ENCODE data around the gene MAST4. TPM values are rescaled to one million over a fixed set of nuclear protein-coding genes. Genes with fewer than 3 reads are reported as not detected.

Gene MAST4
- total RNA-seq, 4 donors from 2014 or later = 16.2 to 32.8 (median 25.0) TPM

GRCh38 chr5:66738136-66738535, 141.9 kb downstream of the MAST4 start:
- no peak overlapping the region for H3K4me3 ChIP-seq
- TF ChIP-seq, protein P1, sequence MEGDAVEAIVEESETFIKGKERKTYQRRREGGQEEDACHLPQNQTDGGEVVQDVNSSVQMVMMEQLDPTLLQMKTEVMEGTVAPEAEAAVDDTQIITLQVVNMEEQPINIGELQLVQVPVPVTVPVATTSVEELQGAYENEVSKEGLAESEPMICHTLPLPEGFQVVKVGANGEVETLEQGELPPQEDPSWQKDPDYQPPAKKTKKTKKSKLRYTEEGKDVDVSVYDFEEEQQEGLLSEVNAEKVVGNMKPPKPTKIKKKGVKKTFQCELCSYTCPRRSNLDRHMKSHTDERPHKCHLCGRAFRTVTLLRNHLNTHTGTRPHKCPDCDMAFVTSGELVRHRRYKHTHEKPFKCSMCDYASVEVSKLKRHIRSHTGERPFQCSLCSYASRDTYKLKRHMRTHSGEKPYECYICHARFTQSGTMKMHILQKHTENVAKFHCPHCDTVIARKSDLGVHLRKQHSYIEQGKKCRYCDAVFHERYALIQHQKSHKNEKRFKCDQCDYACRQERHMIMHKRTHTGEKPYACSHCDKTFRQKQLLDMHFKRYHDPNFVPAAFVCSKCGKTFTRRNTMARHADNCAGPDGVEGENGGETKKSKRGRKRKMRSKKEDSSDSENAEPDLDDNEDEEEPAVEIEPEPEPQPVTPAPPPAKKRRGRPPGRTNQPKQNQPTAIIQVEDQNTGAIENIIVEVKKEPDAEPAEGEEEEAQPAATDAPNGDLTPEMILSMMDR (IDR thresholded peaks at IDR 0.05) = no peak
- TF ChIP-seq EP300 (IDR thresholded peaks at IDR 0.05) = no peak
- TF ChIP-seq POLR2A (IDR thresholded peaks at IDR 0.05) = no peak
- no peak for TF ChIP-seq POLR2AphosphoS5 (IDR thresholded peaks at IDR 0.05)
- 82% methylated on average over 1 of the region's 1 CpG; no CpG with 5 or more reads in 1 of the 2 donors for WGBS, 2 donors (ENCODE audit: low coverage in 1 of 2)
- ATAC-seq = no peak
- no peak overlapping the region for H3K27ac ChIP-seq
- H3K36me3 ChIP-seq = no peaks in the 10 kb centered on the region
- peaks cover 6% of the 10 kb centered on the region for H3K27me3 ChIP-seq
- H3K9me3 ChIP-seq = no peaks in the 10 kb centered on the region
- H3K4me1 ChIP-seq = no peaks in the 10 kb centered on the region

- no peaks in the 10 kb centered on the region for H3K4me1 ChIP-seq
- H3K9me3 ChIP-seq = no peaks in the 10 kb centered on the region
- H3K27ac ChIP-seq = no peak overlapping the region
- no peak overlapping the region for H3K4me3 ChIP-seq
- H3K36me3 ChIP-seq = no peaks in the 10 kb centered on the region
- WGBS, 2 donors (ENCODE audit: low coverage in 1 of 2) = 80 to 93% methylated on average over 3 of the region's 3 CpGs
- TF ChIP-seq POLR2A (IDR thresholded peaks at IDR 0.05) (no peak), EP300 (IDR thresholded peaks at IDR 0.05) (no peak), POLR2AphosphoS5 (IDR thresholded peaks at IDR 0.05) (no peak)
- TF ChIP-seq, protein P1 (IDR thresholded peaks at IDR 0.05) = no peak
- peaks cover 6% of the 10 kb centered on the region for H3K27me3 ChIP-seq
- ATAC-seq = no peak
These were observed 142.8 kb downstream of the MAST4 start for GRCh38 chr5:66739021-66739420.

- 55 to 63% methylated on average over 3 of the region's 3 CpGs for WGBS, 2 donors (ENCODE audit: low coverage in 1 of 2)
These were observed 143.8 kb downstream of the MAST4 start for GRCh38 chr5:66739951-66740350.

DNA sequence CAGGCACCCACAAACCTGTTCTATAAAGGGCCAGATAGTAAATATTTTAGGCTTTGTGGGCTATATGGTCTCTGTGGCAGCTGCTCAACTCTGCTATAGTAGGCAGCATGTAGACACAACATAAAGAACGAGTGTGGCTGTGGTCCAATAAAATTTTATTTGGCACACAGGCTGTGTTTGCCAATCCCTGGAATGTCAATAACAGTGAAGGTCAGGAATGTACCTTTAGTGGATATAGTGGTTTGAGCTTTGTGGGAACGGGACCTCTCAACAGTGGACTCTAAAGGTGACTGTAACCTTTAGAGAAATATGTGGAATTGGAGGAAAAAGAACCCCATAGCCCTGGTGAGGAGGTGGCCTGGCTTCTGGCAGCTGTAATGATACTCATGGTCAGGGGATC, 145.2 kb downstream of the MAST4 start:
- WGBS, 2 donors (ENCODE audit: low coverage in 1 of 2) = 63 to 68% methylated on average over 2 of the region's 2 CpGs
- Histone ChIP-seq H3K4me1 (no peaks in the 10 kb centered on the region), H3K36me3 (no peaks in the 10 kb centered on the region), H3K9me3 (no peaks in the 10 kb centered on the region), H3K4me3 (no peak overlapping the region), H3K27ac (no peak overlapping the region), H3K27me3 (peaks cover 6% of the 10 kb centered on the region)
- no peak for ATAC-seq
- TF ChIP-seq, protein P1 (IDR thresholded peaks at IDR 0.05) = no peak
- TF ChIP-seq EP300 (IDR thresholded peaks at IDR 0.05) (no peak), POLR2A (IDR thresholded peaks at IDR 0.05) (no peak), POLR2AphosphoS5 (IDR thresholded peaks at IDR 0.05) (no peak)

More at GRCh38 chr5:66739951-66740350, 143.8 kb downstream of the MAST4 start:
- Histone ChIP-seq H3K36me3 (no peaks in the 10 kb centered on the region), H3K27me3 (peaks cover 6% of the 10 kb centered on the region), H3K27ac (no peak overlapping the region), H3K9me3 (no peaks in the 10 kb centered on the region), H3K4me3 (no peak overlapping the region), H3K4me1 (no peaks in the 10 kb centered on the region)
- ATAC-seq = no peak
- TF ChIP-seq, protein P1 (IDR thresholded peaks at IDR 0.05) = no peak
- TF ChIP-seq POLR2AphosphoS5 (IDR thresholded peaks at IDR 0.05) (no peak), POLR2A (IDR thresholded peaks at IDR 0.05) (no peak), EP300 (IDR thresholded peaks at IDR 0.05) (no peak)

GRCh38 chr5:66742083-66742895, 146.1 kb downstream of the MAST4 start:
- TF ChIP-seq EP300 (IDR thresholded peaks at IDR 0.05) (no peak), POLR2AphosphoS5 (IDR thresholded peaks at IDR 0.05) (no peak), POLR2A (IDR thresholded peaks at IDR 0.05) (no peak)
- TF ChIP-seq, protein P1 (IDR thresholded peaks at IDR 0.05) = peak in 2 of 4 experiments; percentile 8 to 11
- Histone ChIP-seq H3K4me1 (no peaks in the 10 kb centered on the region), H3K27me3 (peaks cover 6% of the 10 kb centered on the region), H3K36me3 (no peaks in the 10 kb centered on the region), H3K4me3 (no peak overlapping the region), H3K27ac (no peak overlapping the region), H3K9me3 (no peaks in the 10 kb centered on the region)
- ATAC-seq = peak; percentile 58
- WGBS, 2 donors (ENCODE audit: low coverage in 1 of 2) = 69 to 72% methylated on average over 14 to 15 of the region's 15 CpGs

Data from gastroesophageal sphincter (tissue), 4 donors.